ENCODE results near the gene GH2.

GRCh38 chr17:63847525-63848249 lies 34.1 kb downstream of the GH2 start:
- TF ChIP-seq CTCF (IDR thresholded peaks at IDR 0.05; ENCODE audit: extremely low read depth in 1 of 2, insufficient read depth in 1 of 2, low read depth in 1 of 2, low read length in 2 of 2) (no peak), POLR2AphosphoS5 (IDR thresholded peaks at IDR 0.05; ENCODE audit: insufficient read depth, low read depth, low read length) (no peak), MAX (IDR thresholded peaks at IDR 0.05; ENCODE audit: insufficient read depth, insufficient read length) (no peak), POLR2A (IDR thresholded peaks at IDR 0.05; ENCODE audit: low read depth, low read length) (no peak), MYC (IDR thresholded peaks at IDR 0.05; ENCODE audit: low read depth, low read length) (no peak), EZH2 (IDR thresholded peaks at IDR 0.05; ENCODE audit: borderline replicate concordance, low read depth, low read length, severe bottlenecking) (no peak), GATA2 (IDR thresholded peaks at IDR 0.05; ENCODE audit: insufficient read depth, insufficient read length, low read depth, low read length) (no peak), JUN (IDR thresholded peaks at IDR 0.05; ENCODE audit: borderline replicate concordance, insufficient read depth, insufficient read length, low read depth) (no peak), FOS (IDR thresholded peaks at IDR 0.05; ENCODE audit: borderline replicate concordance, insufficient read depth, low read length) (no peak)
